Lower lobe of right lung (tissue), 2 donors: ENCODE results near the gene FBXO38. TPM values are rescaled to one million over a fixed set of nuclear protein-coding genes. Genes with fewer than 3 reads are reported as not detected.

Experiments
- ATAC-seq, 2 donors: fragments of 200-7000 bp; cut with Tn5 transposase; one replicate each; pipeline ENCODE4 v1.9.1; 2020 to 2022; ENCODE audit warnings: mild to moderate bottlenecking in 2 of 2, moderate library complexity in 2 of 2
- DNase-seq: peaks from one replicate; pipeline ENCODE4 v3.0.0-alpha.2; 2020
- H3K27ac ChIP-seq: fragments of 200-600 bp; one replicate; pipeline ENCODE4 v1.8.0; 2022
- H3K27me3 ChIP-seq: fragments of 200-600 bp; one replicate; pipeline ENCODE4 v1.8.0; 2022; ENCODE audit warnings: low read depth
- H3K36me3 ChIP-seq: fragments of 200-600 bp; one replicate; pipeline ENCODE4 v1.8.0; 2022; ENCODE audit warnings: mild to moderate bottlenecking
- H3K4me1 ChIP-seq: fragments of 200-600 bp; one replicate; pipeline ENCODE4 v1.8.0; 2022
- H3K4me3 ChIP-seq: fragments of 200-600 bp; one replicate; pipeline ENCODE4 v1.8.0; 2022; ENCODE audit warnings: mild to moderate bottlenecking
- H3K9me3 ChIP-seq: fragments of 200-600 bp; one replicate; pipeline ENCODE4 v1.8.0; 2022
- intact Hi-C: fragments of 100-400 bp; cut with DNase I; formaldehyde crosslinking; loops from one replicate; pipeline ENCODE4 v1.11.0; 2022
- total RNA-seq: library from RNA; stranded (reverse); fragmentation: NEBNext Ultra II Directional; extraction: Animal tissue kit (Norgen Biotek cat#: 25700); gene quantifications from one replicate; pipeline ENCODE4 v1.2.1, GENCODE V29; 2021
- TF ChIP-seq, protein P1 (sequence below): fragments of 200-600 bp; IDR thresholded peaks from one replicate; pipeline ENCODE4 v1.8.0; 2022; ENCODE audit warnings: antibody characterized with exemption, mild to moderate bottlenecking
- donor health status: DM: no; HTN: yes; CAD: no; lungs with severe emphysema.

FBXO38 gene
- total RNA-seq, 1 donor from 2014 or later: 72.9 TPM

DNA sequence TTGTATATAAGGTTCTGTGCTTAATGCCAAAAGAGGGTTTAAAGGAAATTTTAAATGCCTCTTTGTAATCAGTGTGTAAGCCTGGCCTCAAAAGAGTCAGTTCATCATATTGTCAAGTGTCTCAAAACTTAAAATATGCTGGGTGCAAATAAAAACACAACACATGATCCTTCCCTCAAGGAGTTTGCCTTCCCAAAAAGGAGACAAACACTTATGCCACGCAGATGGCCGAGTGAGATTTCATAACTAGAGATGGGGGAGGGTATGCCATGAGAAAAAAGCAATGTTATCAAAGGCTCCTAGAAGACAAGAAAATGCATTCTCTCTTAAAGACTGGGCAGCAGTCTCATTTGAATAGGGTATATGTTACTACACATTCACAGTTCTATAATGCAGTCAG is 55.2 kb downstream of the FBXO38 start:
- H3K4me1 ChIP-seq: no peaks in the 10 kb centered on the region
- DNase-seq (no peak), ATAC-seq (peak in 1 of 2 donors; percentile 71)
- H3K36me3 ChIP-seq: peaks cover 99% of the 10 kb centered on the region
- no peak overlapping the region for H3K4me3 ChIP-seq
- intact Hi-C loops: no loop called here
- no peaks in the 10 kb centered on the region for H3K27me3 ChIP-seq
- TF ChIP-seq, protein P1, sequence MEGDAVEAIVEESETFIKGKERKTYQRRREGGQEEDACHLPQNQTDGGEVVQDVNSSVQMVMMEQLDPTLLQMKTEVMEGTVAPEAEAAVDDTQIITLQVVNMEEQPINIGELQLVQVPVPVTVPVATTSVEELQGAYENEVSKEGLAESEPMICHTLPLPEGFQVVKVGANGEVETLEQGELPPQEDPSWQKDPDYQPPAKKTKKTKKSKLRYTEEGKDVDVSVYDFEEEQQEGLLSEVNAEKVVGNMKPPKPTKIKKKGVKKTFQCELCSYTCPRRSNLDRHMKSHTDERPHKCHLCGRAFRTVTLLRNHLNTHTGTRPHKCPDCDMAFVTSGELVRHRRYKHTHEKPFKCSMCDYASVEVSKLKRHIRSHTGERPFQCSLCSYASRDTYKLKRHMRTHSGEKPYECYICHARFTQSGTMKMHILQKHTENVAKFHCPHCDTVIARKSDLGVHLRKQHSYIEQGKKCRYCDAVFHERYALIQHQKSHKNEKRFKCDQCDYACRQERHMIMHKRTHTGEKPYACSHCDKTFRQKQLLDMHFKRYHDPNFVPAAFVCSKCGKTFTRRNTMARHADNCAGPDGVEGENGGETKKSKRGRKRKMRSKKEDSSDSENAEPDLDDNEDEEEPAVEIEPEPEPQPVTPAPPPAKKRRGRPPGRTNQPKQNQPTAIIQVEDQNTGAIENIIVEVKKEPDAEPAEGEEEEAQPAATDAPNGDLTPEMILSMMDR: no peak
- H3K27ac ChIP-seq: no peak overlapping the region
- no peaks in the 10 kb centered on the region for H3K9me3 ChIP-seq

- no peaks in the 10 kb centered on the region for H3K27me3 ChIP-seq
- peaks cover 4% of the 10 kb centered on the region for H3K4me1 ChIP-seq
- H3K36me3 ChIP-seq: peaks cover 56% of the 10 kb centered on the region
- H3K9me3 ChIP-seq: no peaks in the 10 kb centered on the region
- no peak overlapping the region for H3K4me3 ChIP-seq
- DNase-seq: no peak
- no peak for ATAC-seq
- H3K27ac ChIP-seq: no peak overlapping the region
- TF ChIP-seq, protein P1: no peak
- intact Hi-C loops: loop anchor here (5.0 kb wide), 1 partner anchor 289 kb away; no protein-coding TSS in a partner anchor
Measured at GRCh38 chr5:148443241-148443640, 59.5 kb downstream of the FBXO38 start.

DNA sequence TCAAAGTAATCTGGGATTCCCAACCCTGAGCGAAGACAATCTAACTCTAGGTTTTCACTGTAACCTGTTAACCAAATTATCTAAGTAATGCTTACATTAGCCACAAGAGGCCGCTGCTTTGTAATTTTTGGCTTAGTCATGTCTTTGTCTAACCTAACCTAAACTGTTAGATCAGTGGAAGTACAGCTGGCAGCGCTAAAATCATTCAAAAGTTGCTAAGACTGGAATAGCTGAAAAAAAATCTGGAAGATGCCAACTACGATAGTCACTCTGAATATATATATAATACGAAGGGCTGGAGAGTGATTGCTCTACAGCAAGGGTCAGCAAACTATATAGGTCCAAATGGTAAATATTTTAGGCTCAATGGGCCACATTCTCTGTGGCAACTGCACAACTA is 60.2 kb downstream of the FBXO38 start:
- intact Hi-C loops: loop anchor here (5.0 kb wide), 1 partner anchor 288 kb away; no protein-coding TSS in a partner anchor
- H3K27me3 ChIP-seq: no peaks in the 10 kb centered on the region
- peak; percentile 82 to 88 for ATAC-seq

DNA sequence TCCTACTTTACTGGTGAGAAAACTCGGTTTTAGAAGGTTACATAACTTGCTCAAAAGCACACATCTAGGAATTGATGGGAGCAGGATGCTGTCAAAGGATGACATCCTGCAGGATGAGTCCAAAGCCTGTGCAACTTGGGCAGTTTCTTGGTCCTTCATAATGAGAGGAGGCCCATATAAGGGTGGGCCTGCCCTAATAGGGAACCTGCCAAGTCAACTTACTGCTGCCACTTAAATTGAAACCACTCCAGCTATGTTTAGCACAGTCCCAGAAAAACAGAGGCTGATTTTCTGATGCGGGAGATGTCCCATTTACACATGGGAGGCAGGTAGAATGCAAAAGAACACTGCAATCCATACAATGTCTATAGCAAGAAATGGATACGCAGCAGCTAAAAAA is 61.8 kb downstream of the FBXO38 start:
- Histone ChIP-seq H3K27me3 (no peaks in the 10 kb centered on the region), H3K27ac (no peak overlapping the region), H3K4me3 (no peak overlapping the region), H3K36me3 (peaks cover 32% of the 10 kb centered on the region), H3K9me3 (no peaks in the 10 kb centered on the region), H3K4me1 (peaks cover 4% of the 10 kb centered on the region)
- TF ChIP-seq, protein P1: no peak
- intact Hi-C loops: loop anchor here (5.0 kb wide), 1 partner anchor 42 kb away; no protein-coding TSS in a partner anchor
- DNase-seq (no peak), ATAC-seq (no peak)

More for the DNA sequence above, 60.2 kb downstream of the FBXO38 start:
- Histone ChIP-seq H3K4me3 (no peak overlapping the region), H3K36me3 (peaks cover 48% of the 10 kb centered on the region), H3K27ac (no peak overlapping the region), H3K9me3 (no peaks in the 10 kb centered on the region), H3K4me1 (peaks cover 4% of the 10 kb centered on the region)
- TF ChIP-seq, protein P1: peak; percentile 75
- no peak for DNase-seq

DNA sequence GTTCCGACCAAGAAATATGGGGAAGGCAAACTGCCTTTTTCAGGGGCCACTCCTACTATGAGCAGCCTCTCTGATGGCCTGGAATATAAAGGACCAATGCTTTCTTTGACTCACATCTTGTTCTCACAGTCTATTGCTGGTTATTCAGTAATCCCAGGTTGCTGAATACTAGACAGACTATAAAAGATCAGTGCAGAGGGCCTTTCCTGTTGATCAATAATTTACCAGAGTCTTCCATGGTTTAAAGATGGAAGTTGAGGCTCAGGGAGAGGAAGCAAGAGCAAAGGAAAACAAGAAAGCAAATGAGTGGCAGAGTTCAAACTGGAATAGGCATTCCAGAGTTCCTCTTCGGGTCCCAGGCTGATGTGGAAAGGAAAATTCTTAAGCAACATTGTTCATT is 62.9 kb downstream of the FBXO38 start:
- no peaks in the 10 kb centered on the region for H3K27me3 ChIP-seq
- H3K4me3 ChIP-seq: no peak overlapping the region
- TF ChIP-seq, protein P1: no peak
- peaks cover 22% of the 10 kb centered on the region for H3K36me3 ChIP-seq
- intact Hi-C loops: loop anchor here (5.0 kb wide), 1 partner anchor 41 kb away; no protein-coding TSS in a partner anchor
- no peaks in the 10 kb centered on the region for H3K9me3 ChIP-seq
- ATAC-seq: no peak
- no peak overlapping the region for H3K27ac ChIP-seq
- peaks cover 4% of the 10 kb centered on the region for H3K4me1 ChIP-seq
- DNase-seq: no peak
